NCI-H2107 (cell line): ENCODE data around the gene H3-3A.

Experiments used
- DNase-seq: peaks from one replicate; lab custom pipeline; 2025; lab: John Stamatoyannopoulos, UW

Gene H3-3A

GRCh38 chr1:226054519-226055327 is 7.8 kb upstream of the H3-3A start:
- no peak for DNase-seq

DNA sequence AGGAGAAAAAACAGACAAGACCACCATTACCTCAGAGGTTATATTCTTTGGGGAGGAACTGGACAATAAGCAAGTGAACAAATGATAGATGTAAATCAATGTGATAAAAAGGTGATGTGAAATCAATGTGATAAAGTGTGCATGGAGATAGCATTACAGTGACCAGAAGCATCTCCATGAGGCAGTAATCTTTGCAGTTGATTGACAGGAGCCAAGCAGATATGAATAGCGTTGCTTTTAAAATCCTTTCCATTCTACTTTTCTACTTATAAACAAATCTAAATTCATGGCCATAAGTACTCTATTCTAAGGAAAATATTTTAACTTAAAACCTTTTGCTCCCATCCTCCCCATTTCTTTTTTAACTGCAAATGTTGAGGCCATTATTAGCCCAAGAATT is 2.8 kb upstream of the H3-3A start:
- no peak for DNase-seq

- DNase-seq: no peak
Observed at GRCh38 chr1:226060427-226060826, 2.1 kb upstream of the H3-3A start.

DNA sequence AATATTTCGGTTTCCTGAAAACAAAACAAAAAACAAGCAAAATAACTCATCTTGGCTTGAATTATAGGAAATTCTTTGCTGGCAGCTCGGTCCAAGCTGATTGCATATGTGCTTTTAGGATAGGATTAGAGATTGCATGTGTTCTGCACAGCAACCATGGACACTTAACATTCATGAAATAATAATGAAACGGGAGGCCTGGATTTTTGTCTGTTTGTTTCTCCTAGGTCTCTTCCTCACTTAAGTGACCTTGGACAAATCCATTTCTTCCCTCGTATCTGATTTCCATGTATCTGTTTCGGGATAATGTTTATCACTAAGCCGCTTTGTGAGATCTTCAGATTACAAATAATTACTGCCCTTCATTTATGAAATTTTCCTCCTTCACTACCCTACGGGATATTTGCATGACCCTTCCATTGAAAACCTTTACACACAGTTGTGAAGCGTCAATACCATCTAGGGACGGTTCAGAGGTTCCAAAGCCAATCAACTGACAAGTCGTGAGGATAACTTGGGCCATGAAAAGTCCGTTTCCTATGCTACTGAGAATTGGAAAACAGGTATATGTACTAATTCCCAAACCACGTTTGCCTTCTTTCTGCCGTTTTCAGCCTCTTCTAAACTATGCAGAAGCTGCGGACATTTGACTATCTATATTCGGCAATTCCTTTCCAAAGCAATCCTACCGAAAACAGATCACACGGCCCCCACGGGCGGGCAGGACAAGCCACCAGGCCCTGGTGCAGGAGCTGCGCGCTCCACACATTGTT is 1.3 kb upstream of the H3-3A start:
- no peak for DNase-seq

DNA sequence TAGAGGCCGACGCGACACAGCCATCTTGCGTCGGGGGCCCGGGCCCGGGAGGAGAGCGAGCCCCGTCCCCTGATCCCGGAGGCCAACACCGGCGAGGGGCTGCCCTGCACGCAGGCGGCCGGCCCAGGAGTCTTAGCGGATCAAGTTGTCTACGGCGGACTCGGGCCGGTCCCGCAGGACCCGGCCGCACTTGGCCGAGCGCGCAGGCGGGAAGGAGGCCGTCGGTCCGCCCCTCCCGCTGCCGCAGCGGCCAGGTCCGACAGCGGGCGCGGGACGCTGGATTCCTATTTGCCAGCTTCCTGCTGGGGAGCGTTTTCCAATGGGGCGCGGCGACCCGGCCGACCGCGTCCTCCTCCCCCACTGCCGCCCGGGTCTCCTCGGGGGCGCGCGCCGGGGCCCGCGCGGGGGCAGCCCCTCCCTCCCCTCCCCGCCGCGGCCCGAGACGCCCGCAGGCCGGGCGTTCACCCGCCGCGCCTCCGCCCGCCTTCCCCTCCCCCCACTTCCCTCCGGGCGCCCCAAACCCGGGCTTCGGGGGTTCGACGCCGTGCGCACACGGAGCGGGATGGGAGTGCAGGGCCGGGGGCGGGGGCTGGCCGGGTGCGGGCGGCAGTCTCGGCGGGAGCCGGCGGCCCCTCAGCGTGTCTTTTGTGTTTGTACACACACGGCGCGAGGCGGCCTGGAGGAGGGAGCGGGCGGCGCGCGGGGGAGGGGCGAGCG is 517 bp upstream of the H3-3A start:
- peak; percentile 58 for DNase-seq

GRCh38 chr1:226063224-226063976 is 884 bp downstream of the H3-3A start:
- no peak for DNase-seq

- no peak for DNase-seq
Observed at GRCh38 chr1:226063977-226064815, 1.7 kb downstream of the H3-3A start.

DNA sequence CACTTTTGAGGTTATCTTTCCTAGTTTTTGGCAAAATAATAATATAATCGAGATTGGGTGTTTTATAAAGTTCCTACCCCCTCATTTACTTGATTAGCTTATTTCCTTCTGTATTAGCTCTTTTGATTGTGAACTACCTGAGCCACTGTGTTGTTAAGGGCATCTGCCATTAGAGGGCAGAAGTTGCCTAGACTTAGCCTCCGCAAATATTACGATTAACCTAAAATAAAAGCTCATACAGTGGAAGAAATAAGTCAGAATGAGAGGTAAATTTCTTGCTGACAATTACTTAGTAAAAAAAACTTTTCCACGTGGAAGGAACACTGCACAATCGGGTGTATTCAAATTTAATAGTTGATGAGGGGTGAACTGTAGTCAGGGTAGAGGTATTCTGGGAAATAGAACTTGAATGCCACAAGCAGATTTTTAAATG is 2.3 kb downstream of the H3-3A start:
- DNase-seq: no peak

- no peak for DNase-seq
Observed at GRCh38 chr1:226066415-226067078, 4.0 kb downstream of the H3-3A start.

DNA sequence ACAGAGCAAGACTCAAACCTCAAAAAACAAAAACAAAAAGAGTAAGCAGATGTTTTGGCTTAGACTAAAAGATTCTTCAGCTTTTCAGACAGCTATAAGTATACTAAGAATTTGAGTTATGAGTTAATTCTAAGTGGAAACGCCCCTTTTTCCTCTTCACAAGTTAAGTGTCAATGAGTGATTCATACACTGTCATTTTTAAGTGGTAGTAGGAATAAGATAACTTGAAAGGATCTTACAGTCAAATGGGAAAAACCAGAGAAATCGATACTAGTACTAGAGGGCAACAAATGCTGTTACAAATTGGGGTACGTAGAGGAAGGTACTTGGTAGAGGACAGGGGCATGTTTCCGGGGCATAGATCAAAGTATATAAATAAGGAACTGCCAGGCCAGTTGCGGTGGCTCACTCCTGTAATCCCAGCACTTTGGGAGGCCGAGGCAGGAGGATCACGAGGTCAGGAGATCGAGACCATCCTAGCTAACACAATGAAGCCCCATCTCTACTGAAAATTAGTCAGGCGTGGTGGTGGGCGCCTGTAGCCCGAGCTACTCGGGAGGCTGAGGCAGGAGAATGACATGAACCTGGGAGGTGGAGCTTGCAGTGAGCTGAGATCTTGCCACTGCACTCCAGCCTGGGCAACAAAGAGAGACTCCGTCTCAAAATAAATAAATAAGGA is 7.4 kb downstream of the H3-3A start:
- no peak for DNase-seq

- DNase-seq: no peak
Observed at GRCh38 chr1:226072347-226072746, 9.8 kb downstream of the H3-3A start.

DNA sequence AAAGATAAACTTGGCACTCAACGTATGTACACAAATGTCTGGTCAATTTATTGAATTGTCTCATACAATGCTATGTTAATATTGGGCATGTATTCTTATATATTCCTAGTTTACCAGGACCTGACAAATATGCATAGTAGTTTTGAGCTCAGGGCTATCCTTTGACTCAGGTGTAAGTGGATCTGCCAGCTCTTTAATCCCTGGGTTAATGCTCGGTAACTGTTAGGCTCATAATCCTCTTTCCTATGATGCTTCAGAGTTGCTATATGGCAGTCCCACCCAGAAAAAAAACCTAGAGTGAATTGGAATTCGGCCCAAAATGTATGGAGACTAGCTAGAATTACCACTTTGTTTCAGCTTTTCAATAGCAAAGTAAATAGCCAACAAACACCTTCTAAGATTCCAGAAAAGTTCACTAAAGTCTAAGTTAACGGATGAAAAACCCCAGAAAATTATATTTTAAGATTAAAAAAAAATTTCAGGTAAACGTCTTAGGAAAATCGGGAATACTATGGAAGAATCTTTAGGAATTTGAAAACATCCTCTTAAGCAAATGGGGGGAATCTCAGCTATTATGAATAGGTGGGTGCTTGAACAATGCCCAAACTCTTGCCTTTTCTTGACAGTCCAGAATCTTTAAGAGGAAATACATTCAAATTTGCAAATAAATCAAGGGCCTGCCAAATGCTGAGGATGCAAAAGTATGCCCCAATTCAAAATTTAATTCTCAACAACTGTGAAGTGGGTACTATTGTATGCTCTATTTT is 10.9 kb downstream of the H3-3A start:
- no peak for DNase-seq

- DNase-seq: no peak
Observed at GRCh38 chr1:226074046-226074445, 11.5 kb downstream of the H3-3A start.

DNA sequence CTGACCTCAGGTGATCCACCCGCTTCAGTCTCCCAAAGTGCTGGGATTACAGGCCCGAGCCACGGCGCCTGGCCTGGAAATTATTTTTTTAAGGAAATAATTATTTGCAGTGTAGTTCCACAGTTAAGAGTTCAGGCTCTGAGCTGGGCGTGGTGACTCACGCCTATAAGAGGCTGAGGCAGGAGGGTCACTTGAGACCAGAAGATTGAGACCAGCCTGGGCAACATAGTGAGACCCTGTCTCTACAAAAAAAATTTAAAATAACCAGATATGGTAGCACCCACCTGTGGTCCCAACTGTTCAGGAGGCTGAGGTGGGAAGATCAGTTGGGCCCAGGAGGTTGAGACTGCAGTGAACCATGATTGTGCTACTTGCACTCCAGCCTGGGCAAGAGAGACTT is 13.9 kb downstream of the H3-3A start:
- no peak for DNase-seq

DNA sequence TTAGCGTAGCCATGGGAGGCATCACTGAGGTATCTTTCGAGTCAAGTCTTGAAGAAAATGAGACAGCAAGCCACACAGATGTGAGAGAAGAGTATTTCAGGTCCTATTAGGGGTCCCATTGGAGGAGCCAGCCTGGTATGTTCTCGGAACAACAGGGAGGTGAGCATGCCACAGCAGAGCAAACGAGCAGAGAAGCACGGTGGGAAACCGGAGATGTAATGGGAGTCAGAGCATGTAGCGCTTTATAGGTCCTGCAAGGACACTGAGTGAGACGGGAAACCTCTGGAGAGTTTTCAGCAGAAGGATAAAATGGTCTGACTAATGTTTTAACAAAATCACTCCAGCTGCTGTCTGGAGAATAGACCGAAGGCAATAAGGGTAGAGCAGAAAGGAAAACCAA is 15.9 kb downstream of the H3-3A start:
- DNase-seq: no peak

- DNase-seq: no peak
Observed at GRCh38 chr1:226082587-226082917, 20.0 kb downstream of the H3-3A start.

DNA sequence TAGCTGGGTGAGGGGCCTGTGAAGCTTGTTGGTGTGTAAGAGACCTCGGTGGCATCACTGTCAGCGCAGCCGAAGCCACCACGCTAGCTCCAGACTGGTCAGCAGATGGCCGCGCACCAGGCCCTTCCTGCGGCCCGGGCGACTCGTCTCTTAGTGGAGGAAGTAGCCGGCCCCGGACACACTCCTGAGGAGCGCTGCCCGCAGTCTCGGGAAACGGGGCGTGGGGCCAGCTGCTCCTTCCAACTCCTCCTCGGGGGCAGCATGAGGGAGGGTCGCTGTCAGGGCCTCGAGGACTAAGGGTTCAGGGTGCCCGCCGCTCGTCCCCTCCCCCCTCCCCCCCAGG is 20.4 kb downstream of the H3-3A start:
- no peak for DNase-seq

DNA sequence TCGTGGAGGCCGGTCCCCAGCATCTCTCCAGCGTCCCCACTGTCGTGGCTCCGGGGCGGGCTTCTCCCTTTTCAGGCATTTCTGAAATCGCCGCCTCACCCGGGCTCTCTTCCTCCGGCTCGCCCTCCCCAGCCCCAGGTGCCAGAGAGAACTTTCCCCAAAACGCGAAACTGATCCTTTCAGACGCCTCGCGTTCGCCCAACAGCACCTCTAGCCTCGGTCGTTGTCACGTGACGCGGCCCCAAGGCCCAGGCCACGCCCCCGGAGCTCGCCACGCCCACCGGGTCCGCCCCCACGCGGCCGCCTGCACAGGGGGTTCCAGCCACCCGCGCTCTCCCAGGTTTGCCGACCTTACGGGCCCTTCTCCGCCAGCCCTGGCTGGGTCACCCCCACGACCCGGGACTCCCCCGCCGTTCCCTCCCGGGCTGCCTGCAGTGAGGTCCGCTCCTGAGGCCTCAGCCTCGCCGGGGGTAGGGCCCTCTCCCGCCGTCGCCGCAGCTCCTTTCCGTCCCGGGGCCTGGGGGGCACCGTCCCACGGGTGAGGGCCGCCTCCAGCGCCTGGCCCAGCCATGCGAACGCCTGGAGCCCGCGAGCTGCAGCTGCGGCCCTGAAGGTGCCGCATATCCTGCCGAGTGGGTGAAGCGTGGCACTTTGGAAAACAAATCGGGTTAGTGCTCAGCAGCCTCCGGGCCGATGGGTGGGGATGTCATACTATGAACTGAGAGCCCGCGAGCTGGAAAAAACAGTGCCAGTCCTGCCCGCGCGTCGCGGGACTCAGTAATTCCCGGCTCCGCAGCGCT is 21.0 kb downstream of the H3-3A start:
- DNase-seq: peak; percentile 84
